Ishikawa (cell line): ENCODE results near the gene CHPF2.

ENCODE experiments used
- CEBPB ChIP-seq: IDR thresholded peaks from 2 replicates; pipeline ENCODE4 v1.6.1; 2012
- CREB1 ChIP-seq: IDR thresholded peaks from 2 replicates; pipeline ENCODE4 v1.6.1; 2012; ENCODE audit warnings: low read depth
- EGR1 ChIP-seq: IDR thresholded peaks from 2 replicates; pipeline ENCODE4 v1.6.1; 2012
- EP300 ChIP-seq: IDR thresholded peaks from 2 replicates; pipeline ENCODE4 v1.6.1; 2012; ENCODE audit warnings: borderline replicate concordance
- FOXM1 ChIP-seq: IDR thresholded peaks from 2 replicates; pipeline ENCODE4 v1.6.1; 2012; ENCODE audit warnings: low read depth, borderline replicate concordance
- NFIC ChIP-seq: IDR thresholded peaks from 2 replicates; pipeline ENCODE4 v1.6.1; 2012
- RAD21 ChIP-seq: IDR thresholded peaks from 2 replicates; pipeline ENCODE4 v1.6.1; 2012; ENCODE audit warnings: low read depth
- TAF1 ChIP-seq: IDR thresholded peaks from 2 replicates; pipeline ENCODE4 v1.6.1; 2012; ENCODE audit warnings: low read depth, mild to moderate bottlenecking
- TCF12 ChIP-seq: IDR thresholded peaks from 2 replicates; pipeline ENCODE4 v1.6.1; 2012; ENCODE audit warnings: low read depth
- TEAD4 ChIP-seq: IDR thresholded peaks from 2 replicates; pipeline ENCODE4 v1.6.1; 2012
- YY1 ChIP-seq: IDR thresholded peaks from 2 replicates; pipeline ENCODE4 v1.6.1; 2012; ENCODE audit warnings: low read depth
- ZBTB7A ChIP-seq: IDR thresholded peaks from 2 replicates; pipeline ENCODE4 v1.6.1; 2012; ENCODE audit warnings: low read depth
- TF ChIP-seq, protein P1 (sequence below): IDR thresholded peaks from 2 replicates; pipeline ENCODE4 v1.6.1; 2012; ENCODE audit warnings: low read depth, mild to moderate bottlenecking
- TF ChIP-seq, protein P2 (sequence below): IDR thresholded peaks from 2 replicates; pipeline ENCODE4 v1.6.1; 2012
- TF ChIP-seq, protein P3 (sequence below): IDR thresholded peaks from 2 replicates; pipeline ENCODE4 v1.6.1; 2012

Gene CHPF2

DNA sequence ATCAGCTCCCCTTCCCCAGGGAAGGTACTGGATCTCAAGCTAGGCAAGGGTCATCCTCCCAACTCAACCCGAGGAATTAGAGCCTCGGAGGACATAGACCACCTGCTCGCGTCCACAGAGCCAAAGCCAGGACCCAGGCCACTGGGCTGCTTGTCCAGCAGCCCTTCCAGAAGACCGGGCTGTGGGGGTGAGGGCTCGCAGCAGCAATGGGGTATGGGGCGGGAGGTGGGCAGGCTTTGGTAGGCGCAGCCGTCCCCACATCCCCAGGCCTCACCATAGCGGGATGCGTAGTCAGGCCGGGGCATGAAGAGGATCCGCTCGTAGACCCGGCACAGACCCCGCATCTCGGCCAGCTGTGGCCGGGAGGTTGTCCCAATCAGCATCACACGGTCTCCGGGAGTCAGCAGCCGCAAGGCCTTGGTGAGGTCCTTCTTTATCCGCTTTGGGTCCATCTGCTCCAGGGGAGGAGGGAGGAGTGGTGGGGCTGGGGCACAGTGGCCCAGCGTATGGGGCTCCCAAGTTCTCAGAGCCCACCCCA lies 40.2 kb upstream of the CHPF2 start:
- TF ChIP-seq RAD21 (no peak), EGR1 (no peak), CREB1 (no peak), CEBPB (no peak), FOXM1 (no peak), EP300 (no peak), ZBTB7A (no peak)
- TF ChIP-seq, protein P1, sequence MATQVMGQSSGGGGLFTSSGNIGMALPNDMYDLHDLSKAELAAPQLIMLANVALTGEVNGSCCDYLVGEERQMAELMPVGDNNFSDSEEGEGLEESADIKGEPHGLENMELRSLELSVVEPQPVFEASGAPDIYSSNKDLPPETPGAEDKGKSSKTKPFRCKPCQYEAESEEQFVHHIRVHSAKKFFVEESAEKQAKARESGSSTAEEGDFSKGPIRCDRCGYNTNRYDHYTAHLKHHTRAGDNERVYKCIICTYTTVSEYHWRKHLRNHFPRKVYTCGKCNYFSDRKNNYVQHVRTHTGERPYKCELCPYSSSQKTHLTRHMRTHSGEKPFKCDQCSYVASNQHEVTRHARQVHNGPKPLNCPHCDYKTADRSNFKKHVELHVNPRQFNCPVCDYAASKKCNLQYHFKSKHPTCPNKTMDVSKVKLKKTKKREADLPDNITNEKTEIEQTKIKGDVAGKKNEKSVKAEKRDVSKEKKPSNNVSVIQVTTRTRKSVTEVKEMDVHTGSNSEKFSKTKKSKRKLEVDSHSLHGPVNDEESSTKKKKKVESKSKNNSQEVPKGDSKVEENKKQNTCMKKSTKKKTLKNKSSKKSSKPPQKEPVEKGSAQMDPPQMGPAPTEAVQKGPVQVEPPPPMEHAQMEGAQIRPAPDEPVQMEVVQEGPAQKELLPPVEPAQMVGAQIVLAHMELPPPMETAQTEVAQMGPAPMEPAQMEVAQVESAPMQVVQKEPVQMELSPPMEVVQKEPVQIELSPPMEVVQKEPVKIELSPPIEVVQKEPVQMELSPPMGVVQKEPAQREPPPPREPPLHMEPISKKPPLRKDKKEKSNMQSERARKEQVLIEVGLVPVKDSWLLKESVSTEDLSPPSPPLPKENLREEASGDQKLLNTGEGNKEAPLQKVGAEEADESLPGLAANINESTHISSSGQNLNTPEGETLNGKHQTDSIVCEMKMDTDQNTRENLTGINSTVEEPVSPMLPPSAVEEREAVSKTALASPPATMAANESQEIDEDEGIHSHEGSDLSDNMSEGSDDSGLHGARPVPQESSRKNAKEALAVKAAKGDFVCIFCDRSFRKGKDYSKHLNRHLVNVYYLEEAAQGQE, result no peak
- TF ChIP-seq, protein P2, sequence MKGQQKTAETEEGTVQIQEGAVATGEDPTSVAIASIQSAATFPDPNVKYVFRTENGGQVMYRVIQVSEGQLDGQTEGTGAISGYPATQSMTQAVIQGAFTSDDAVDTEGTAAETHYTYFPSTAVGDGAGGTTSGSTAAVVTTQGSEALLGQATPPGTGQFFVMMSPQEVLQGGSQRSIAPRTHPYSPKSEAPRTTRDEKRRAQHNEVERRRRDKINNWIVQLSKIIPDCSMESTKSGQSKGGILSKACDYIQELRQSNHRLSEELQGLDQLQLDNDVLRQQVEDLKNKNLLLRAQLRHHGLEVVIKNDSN, result no peak

DNA sequence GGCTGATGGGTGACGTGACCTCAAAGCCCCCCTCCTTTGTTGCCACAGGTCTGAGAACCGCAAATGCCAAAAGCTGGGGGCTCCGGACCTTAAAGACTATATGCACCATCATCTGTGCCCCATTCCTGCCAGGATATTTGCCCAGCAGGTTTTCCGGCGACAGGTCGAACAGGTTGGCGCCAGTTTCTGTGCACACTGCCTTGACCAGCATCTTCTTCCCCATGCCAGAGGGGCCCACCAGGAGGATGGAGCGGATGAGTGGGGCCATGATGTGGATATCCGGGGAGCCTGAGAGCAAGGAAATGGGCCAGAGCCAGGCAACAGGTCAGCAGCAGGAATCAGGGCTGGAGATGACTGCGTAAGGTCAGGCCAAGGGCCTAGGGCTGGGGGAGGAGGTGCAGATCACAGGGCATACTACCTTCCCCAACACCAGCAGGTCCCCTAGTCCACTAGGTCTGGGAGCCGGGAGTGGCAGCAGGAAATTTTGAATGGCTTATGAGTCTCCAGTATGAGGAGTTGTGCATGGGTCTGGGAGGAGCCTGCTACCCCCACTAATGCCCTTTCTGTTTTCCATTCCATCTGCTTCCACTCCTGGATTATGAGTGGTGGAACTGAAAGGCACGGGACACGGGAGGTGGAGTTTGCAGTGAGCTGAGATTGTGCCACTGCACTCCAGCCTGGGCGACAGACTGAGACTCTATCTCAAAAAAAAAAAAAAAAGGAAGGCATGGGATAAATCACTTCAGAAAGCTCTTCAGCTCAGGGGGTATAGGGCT lies 38.9 kb upstream of the CHPF2 start:
- TF ChIP-seq EGR1 (no peak), CREB1 (no peak), RAD21 (no peak), TCF12 (no peak), YY1 (no peak), TEAD4 (no peak), NFIC (no peak)
- TF ChIP-seq, protein P2, result no peak
- TF ChIP-seq, protein P3, sequence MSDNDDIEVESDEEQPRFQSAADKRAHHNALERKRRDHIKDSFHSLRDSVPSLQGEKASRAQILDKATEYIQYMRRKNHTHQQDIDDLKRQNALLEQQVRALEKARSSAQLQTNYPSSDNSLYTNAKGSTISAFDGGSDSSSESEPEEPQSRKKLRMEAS, result no peak
- TF ChIP-seq, protein P1, result no peak

DNA sequence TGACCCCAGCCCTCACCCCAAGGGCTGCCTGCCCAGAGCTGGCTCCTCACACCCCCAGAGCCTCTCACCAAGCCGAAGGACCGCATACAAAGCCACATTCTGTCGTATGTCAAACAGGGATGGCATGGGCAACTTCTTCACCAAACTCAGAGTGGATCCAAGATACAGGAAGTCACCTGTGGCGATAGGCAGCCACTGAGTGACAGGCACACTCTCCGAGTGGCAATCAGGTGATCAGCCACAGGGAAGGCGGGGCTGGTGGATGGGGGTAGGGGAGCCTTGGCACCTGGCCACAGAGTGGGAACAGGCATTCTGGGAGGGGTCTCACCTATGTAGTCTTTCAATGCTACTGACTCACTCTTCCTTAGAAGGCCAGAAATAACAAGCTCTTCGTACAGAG lies 38.1 kb upstream of the CHPF2 start:
- TF ChIP-seq TAF1 (no peak), NFIC (no peak), YY1 (no peak), CEBPB (no peak), EP300 (no peak)
- TF ChIP-seq, protein P1, result no peak

DNA sequence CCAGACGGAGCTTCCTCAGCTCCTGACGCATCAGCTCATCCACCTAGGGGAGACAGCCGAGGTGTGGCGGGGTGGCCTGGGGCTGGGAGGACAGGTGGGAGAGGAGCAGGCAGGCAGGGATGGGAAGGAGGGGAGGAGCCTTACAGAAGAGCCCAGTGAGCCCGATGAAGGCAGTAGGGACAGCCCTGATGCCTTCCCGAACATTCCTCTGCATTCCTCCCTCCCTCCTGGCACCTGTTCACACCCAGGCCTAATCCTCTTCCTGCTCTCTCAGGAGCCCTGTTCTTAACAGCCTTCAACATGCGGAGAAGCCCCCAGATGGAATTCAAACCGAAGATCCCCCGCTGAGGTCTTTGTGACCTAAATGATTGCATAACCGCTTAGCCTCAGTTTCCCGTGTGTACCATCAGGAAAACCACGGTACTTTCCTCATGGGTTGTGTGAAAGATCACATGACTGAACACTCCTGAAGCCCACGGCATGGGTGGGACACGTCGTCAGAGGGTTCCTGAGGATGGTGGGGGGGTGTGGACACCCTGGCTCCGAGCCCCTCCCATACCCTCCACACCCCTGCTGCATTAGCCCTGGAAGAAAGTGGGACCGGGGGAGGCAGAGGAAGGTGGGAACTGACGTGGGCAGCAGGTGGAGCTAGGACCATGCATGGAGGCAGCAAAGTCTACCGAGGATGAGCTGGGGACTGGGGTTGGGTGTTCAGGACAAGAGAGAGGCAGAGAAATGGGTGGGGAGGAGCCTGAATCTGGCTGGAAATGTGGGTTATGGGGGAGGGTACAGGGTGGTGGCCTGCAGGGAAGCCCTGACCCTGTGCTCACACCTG lies 36.5 kb upstream of the CHPF2 start:
- TF ChIP-seq YY1 (no peak), EP300 (no peak), CEBPB (no peak), NFIC (no peak), RAD21 (no peak), FOXM1 (no peak), EGR1 (no peak)
- TF ChIP-seq, protein P2, result no peak
- TF ChIP-seq, protein P3, result no peak
